HCT116 (cell line): ENCODE data around the gene SPRED1. TPM values are rescaled to one million over a fixed set of nuclear protein-coding genes. Genes with fewer than 3 reads are reported as not detected.

Experiments
- ATAC-seq: fragments of 200-7000 bp; cut with Tn5 transposase; 2 replicates; pipeline ENCODE4 v1.9.1; 2020; ENCODE audit warnings: mild to moderate bottlenecking, moderate library complexity
- BruUV-seq: library from RNA; stranded (reverse); fragments of 400-500 nt; replicated peaks from 2 replicates; lab custom pipeline; 2021; lab: Mats Ljungman, UMichigan
- CTCF ChIA-PET: fragments of 300-600 bp; sonication (Branson Sonifier 250); formaldehyde crosslinking; loops from one replicate; lab custom pipeline; 2021; ENCODE audit warnings: antibody characterized with exemption; lab: Charles Lee
- POLR2A ChIA-PET: fragments of 300-600, 350-600 bp; sonication (Branson Sonifier 250); formaldehyde crosslinking; loops from one replicate; lab custom pipeline; 2021; ENCODE audit warnings: antibody characterized with exemption; lab: Charles Lee
- RAD21 ChIA-PET, 2 experiments: fragments of 300-600 bp; sonication (Branson Sonifier 250); formaldehyde crosslinking; loops; one replicate each; lab custom pipeline; 2023; ENCODE audit warnings: low total read pairs in 2 of 2; ENCODE audit not compliant: uncharacterized antibody in 2 of 2, unreplicated experiment in 2 of 2, low non-redundant PET in 1 of 2; lab: Charles Lee
- DNase-seq: peaks from one replicate; pipeline ENCODE4 v3.0.0-alpha.2; 2010; ENCODE audit warnings: low read depth, low spot score
- H2AFZ ChIP-seq: fragments of 200-600 bp; shearing (Covaris generic), sonication (generic); 2 replicates; pipeline ENCODE4 v1.6.1; 2017; ENCODE audit warnings: low read depth, mixed run types, mixed read lengths, antibody characterized with exemption, low read length; ENCODE audit not compliant: poor library complexity, severe bottlenecking
- H3K27ac ChIP-seq: 2 replicates; pipeline ENCODE4 v1.5.1; 2012; ENCODE audit warnings: low read depth, low read length
- H3K27me3 ChIP-seq: fragments of 200-600 bp; sonication (generic); 2 replicates; pipeline ENCODE4 v1.6.1; 2016; ENCODE audit warnings: mixed run types, low read length, mixed read lengths; ENCODE audit not compliant: insufficient read depth
- H3K36me3 ChIP-seq, 2 experiments: fragments of 200-500 bp in 1 of 2; fragments of 200-600 bp in 1 of 2; sonication (Bioruptor generic) in 1 of 2; sonication (generic) in 1 of 2; 2 replicates each; pipeline versions ENCODE4 v1.5.1 to v1.6.1; 2014 to 2016; ENCODE audit warnings: low read length in 2 of 2, inconsistent platforms in 1 of 2, mixed read lengths in 1 of 2, mixed run types in 1 of 2; ENCODE audit not compliant: insufficient read depth in 2 of 2, control insufficient read depth in 1 of 2
- H3K4me1 ChIP-seq, 2 experiments: fragments of 200-600 bp in 1 of 2; sonication (generic) in 1 of 2; 2 replicates each; pipeline versions ENCODE4 v1.5.1 to v1.6.1; 2012 to 2017; ENCODE audit warnings: low read length in 2 of 2, inconsistent platforms in 1 of 2, mild to moderate bottlenecking in 1 of 2, mixed read lengths in 1 of 2, mixed run types in 1 of 2, moderate library complexity in 1 of 2; ENCODE audit not compliant: insufficient read depth in 2 of 2, control insufficient read depth in 1 of 2
- H3K4me2 ChIP-seq: fragments of 200-600 bp; sonication (generic); 2 replicates; pipeline ENCODE4 v1.6.1; 2017; ENCODE audit warnings: mixed run types, low read length, mixed read lengths
- H3K4me3 ChIP-seq, 2 experiments: fragments of 200-600 bp in 1 of 2; sonication (generic) in 1 of 2; replicated peaks in 1 of 2; 2 replicates each; pipeline ENCODE4 v1.5.1; 2011 to 2016; ENCODE audit warnings: low read length in 2 of 2, control low read depth in 1 of 2, low read depth in 1 of 2, mild to moderate bottlenecking in 1 of 2, mixed read lengths in 1 of 2, mixed run types in 1 of 2
- H3K79me2 ChIP-seq: fragments of 200-600 bp; sonication (generic); 2 replicates; pipeline ENCODE4 v1.6.1; 2017; ENCODE audit warnings: mild to moderate bottlenecking, mixed run types, low read length, moderate library complexity, mixed read lengths; ENCODE audit not compliant: insufficient read depth
- H3K9ac ChIP-seq: fragments of 200-600 bp; sonication (generic); 2 replicates; pipeline ENCODE4 v1.6.1; 2016; ENCODE audit warnings: low read length, mixed read lengths
- H3K9me2 ChIP-seq: fragments of 200-600 bp; sonication (generic), shearing (Covaris generic); 2 replicates; pipeline ENCODE4 v1.6.1; 2017; ENCODE audit warnings: mixed run types, mild to moderate bottlenecking, moderate library complexity; ENCODE audit not compliant: insufficient read depth
- H3K9me3 ChIP-seq, 2 experiments: fragments of 200-500 bp in 1 of 2; fragments of 200-600 bp in 1 of 2; sonication (Bioruptor generic) in 1 of 2; sonication (generic) in 1 of 2; 2 replicates each; pipeline ENCODE4 v1.6.1; 2014 to 2017; ENCODE audit warnings: low read length in 2 of 2, mixed read lengths in 2 of 2, inconsistent platforms in 1 of 2, low read depth in 1 of 2, mild to moderate bottlenecking in 1 of 2, mixed run types in 1 of 2, moderate library complexity in 1 of 2; ENCODE audit not compliant: control insufficient read depth in 1 of 2, insufficient read depth in 1 of 2
- H4K20me1 ChIP-seq: fragments of 200-600 bp; sonication (generic), shearing (Covaris generic); 2 replicates; pipeline ENCODE4 v1.6.1; 2017; ENCODE audit warnings: mixed run types, mild to moderate bottlenecking, moderate library complexity; ENCODE audit not compliant: insufficient read depth
- CEBPB ChIP-seq: IDR thresholded peaks from 2 replicates; pipeline ENCODE4 v1.6.1; 2012; ENCODE audit warnings: low read depth
- EGR1 ChIP-seq: IDR thresholded peaks from 2 replicates; pipeline ENCODE4 v1.6.1; 2012; ENCODE audit warnings: low read depth
- EZH2 ChIP-seq: fragments of 200-600 bp; sonication (generic); IDR thresholded peaks from 2 replicates; pipeline ENCODE4 v1.6.1; 2017; ENCODE audit warnings: antibody characterized with exemption, mixed run types
- SIN3A ChIP-seq: IDR thresholded peaks from 2 replicates; pipeline ENCODE4 v1.6.1; 2012; ENCODE audit warnings: low read depth
- TCF7L2 ChIP-seq: IDR thresholded peaks from 2 replicates; pipeline ENCODE4 v1.7.0; 2011; ENCODE audit warnings: borderline replicate concordance, inconsistent platforms; ENCODE audit not compliant: insufficient read depth, insufficient read length; ENCODE audit errors: extremely low read depth
- ZFX ChIP-seq: fragments of 450-650 bp; IDR thresholded peaks from 2 replicates; pipeline ENCODE4 v1.6.1; 2017
- intact Hi-C: fragments of 100-400 bp; cut with micrococcal nuclease; formaldehyde crosslinking; loops from 2 replicates; pipeline ENCODE4 v1.10.0; 2022
- total RNA-seq: library from RNA; stranded (reverse); gene quantifications from one replicate; pipeline ENCODE4 v1.2.1, GENCODE V29; 2021; ENCODE audit not compliant: unreplicated experiment
- TF ChIP-seq, protein P1 (sequence below): IDR thresholded peaks from 2 replicates; pipeline ENCODE4 v1.6.1; 2012
- TF ChIP-seq, protein P2 (sequence below): IDR thresholded peaks from 2 replicates; pipeline ENCODE4 v1.6.1; 2012; ENCODE audit warnings: low read depth

The SPRED1 gene
- total RNA-seq, 1 experiment from 2014 or later: 24.7 TPM

DNA sequence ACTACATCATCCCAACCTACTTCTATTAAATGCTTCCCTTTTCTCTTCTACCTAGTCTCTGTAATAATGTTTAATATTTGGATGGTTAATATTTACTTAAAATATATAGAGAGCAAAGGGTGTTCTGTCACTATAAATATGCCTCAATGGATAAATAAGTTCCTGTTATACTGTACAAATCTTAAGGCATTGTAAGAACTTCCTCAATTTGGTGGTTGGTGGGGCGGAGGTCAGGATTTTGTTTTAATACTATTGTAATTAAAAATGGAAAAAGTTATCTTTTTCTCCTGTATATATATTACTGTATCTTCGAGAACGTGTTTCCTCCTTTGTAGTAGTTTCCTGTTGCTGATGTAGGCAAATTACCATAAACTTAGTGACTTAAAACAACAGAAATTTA lies 41.5 kb downstream of the SPRED1 start:
- ChIA-PET CTCF (no interaction called here), RAD21 (no interaction called here), POLR2A (interaction anchor here (0.8 kb wide), 1 partner anchor 42 kb away, joined by 3 read pairs; no protein-coding TSS in a partner anchor)
- no peaks in the 10 kb centered on the region for H4K20me1 ChIP-seq
- H3K79me2 ChIP-seq: peaks cover 86% of the 10 kb centered on the region
- H3K4me1 ChIP-seq: no peaks in the 10 kb centered on the region
- H3K9me2 ChIP-seq: no peaks in the 10 kb centered on the region
- H3K27ac ChIP-seq: no peak overlapping the region
- BruUV-seq: no TSS peak
- intact Hi-C loops: no loop called here
- H3K9me3 ChIP-seq: no peaks in the 10 kb centered on the region
- H3K4me2 ChIP-seq: no peak overlapping the region
- no peak overlapping the region for H3K9ac ChIP-seq
- no peak overlapping the region for H2AFZ ChIP-seq
- no peak for TF ChIP-seq TCF7L2
- no peak for TF ChIP-seq EGR1
- no peak for TF ChIP-seq CEBPB
- TF ChIP-seq, protein P1, sequence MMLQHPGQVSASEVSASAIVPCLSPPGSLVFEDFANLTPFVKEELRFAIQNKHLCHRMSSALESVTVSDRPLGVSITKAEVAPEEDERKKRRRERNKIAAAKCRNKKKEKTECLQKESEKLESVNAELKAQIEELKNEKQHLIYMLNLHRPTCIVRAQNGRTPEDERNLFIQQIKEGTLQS: no peak
- TF ChIP-seq EZH2: no peak
- TF ChIP-seq ZFX: no peak
- TF ChIP-seq, protein P2, sequence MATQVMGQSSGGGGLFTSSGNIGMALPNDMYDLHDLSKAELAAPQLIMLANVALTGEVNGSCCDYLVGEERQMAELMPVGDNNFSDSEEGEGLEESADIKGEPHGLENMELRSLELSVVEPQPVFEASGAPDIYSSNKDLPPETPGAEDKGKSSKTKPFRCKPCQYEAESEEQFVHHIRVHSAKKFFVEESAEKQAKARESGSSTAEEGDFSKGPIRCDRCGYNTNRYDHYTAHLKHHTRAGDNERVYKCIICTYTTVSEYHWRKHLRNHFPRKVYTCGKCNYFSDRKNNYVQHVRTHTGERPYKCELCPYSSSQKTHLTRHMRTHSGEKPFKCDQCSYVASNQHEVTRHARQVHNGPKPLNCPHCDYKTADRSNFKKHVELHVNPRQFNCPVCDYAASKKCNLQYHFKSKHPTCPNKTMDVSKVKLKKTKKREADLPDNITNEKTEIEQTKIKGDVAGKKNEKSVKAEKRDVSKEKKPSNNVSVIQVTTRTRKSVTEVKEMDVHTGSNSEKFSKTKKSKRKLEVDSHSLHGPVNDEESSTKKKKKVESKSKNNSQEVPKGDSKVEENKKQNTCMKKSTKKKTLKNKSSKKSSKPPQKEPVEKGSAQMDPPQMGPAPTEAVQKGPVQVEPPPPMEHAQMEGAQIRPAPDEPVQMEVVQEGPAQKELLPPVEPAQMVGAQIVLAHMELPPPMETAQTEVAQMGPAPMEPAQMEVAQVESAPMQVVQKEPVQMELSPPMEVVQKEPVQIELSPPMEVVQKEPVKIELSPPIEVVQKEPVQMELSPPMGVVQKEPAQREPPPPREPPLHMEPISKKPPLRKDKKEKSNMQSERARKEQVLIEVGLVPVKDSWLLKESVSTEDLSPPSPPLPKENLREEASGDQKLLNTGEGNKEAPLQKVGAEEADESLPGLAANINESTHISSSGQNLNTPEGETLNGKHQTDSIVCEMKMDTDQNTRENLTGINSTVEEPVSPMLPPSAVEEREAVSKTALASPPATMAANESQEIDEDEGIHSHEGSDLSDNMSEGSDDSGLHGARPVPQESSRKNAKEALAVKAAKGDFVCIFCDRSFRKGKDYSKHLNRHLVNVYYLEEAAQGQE: no peak
- TF ChIP-seq SIN3A: no peak
- H3K27me3 ChIP-seq: no peaks in the 10 kb centered on the region
- ATAC-seq (no peak), DNase-seq (no peak)
- no peaks in the 10 kb centered on the region for H3K36me3 ChIP-seq
- no peak overlapping the region for H3K4me3 ChIP-seq
